GM12872 (cell line): ENCODE results near the gene SART3.

Source experiments
- CTCF ChIP-seq: IDR thresholded peaks from 3 replicates; pipeline ENCODE4 v1.5.1; 2011; ENCODE audit warnings: low read depth, mild to moderate bottlenecking, low read length, moderate library complexity; ENCODE audit not compliant: insufficient read depth

Gene SART3

DNA sequence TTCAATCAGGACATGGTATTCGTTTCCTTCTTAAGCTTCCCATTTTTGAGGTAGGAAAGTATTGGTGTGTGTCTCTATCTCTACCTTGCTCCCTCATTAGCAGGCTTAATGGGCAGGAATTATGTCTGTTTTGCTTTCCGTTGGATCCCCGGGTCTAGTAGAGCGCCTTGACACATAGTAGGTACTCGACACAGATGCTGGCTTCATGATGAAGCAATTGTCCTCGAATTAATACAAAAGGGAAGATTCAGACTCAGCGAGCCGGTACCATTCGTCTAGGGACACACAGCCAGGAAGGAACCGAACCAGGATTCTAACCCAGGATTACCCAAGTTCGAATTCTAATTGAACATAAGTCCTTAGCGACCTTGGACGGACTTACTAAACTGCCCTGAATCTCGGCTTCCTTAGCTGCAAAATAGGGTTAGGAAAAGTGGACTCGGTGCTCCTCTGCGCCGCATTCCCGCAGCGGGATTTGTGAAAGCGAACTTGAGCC lies 927 bp upstream of the SART3 start:
- TF ChIP-seq CTCF = no peak

- TF ChIP-seq CTCF = no peak
Observed at GRCh38 chr12:108560321-108560721, 652 bp downstream of the SART3 start.

DNA sequence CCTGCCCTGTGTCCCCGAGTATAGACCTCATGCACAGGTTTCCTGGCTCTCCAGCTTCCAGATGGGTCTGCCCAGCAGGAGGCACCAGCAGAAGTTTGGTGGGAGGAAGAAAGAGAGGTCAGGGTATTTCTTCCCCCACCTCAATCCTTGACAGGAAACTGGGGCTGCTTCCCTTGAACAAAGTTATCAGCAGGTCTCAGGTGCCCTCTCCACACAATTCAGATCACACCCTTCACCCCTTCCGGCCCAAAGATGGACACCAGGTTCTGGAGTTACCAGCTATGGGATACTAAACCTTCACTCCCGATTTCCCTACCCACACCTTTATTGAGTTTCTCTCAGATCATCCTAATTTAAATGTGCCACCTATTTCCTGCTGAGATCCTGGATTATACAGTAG lies 1.2 kb downstream of the SART3 start:
- TF ChIP-seq CTCF = no peak

GRCh38 chr12:108559007-108559655 lies 1.8 kb downstream of the SART3 start:
- TF ChIP-seq CTCF = no peak

- no peak for TF ChIP-seq CTCF
Observed at GRCh38 chr12:108553799-108554198, 7.2 kb downstream of the SART3 start.

- TF ChIP-seq CTCF = no peak
Observed at GRCh38 chr12:108551535-108551934, 9.4 kb downstream of the SART3 start.

DNA sequence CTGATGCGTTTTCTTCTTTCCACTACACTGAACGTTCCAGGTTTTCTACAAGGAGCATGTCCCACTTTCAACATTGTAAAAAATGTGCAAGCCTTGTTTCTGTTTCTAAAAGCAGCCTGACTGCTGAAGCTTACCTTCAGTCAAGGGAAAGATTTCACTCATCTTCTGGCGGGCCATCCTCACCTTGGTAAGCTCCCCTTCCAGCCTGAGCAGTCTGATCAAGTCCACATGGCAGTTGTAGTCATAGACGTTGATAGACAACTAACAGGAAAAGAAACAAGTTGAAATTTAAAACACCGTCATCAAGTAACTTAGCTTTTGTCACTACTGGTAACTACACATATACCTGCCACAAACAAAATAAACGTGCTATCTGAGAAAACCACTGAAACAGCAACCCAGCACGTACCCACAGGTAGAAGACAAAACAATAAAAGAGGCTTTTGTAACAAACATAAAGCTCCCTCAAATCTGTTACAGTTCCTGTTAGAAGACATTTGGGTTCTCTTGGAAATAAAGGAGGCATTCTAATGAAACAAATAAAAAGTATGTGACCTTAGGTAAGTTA lies 11.9 kb downstream of the SART3 start:
- no peak for TF ChIP-seq CTCF
